Stomach (tissue), 9 donors: ENCODE measurements around the gene SSR1. TPM values are rescaled to one million over a fixed set of nuclear protein-coding genes. Genes with fewer than 3 reads are reported as not detected.
"Not testable (repeated sequence)": the region's sequence is repeated elsewhere in the genome, so short reads cannot be mapped to it uniquely, and the experiment has no call there.

Source experiments
- DNase-seq, 2 donors: peaks; one replicate each; pipeline versions ENCODE4 v3.0.0 to v3.0.0-alpha.2; 2013 to 2019
- H3K27ac ChIP-seq, 5 donors: fragments of 200-600 bp in 4 of 5; sonication (generic) in 4 of 5; one replicate each; pipeline ENCODE4 v1.5.1; 2013 to 2019; ENCODE audit warnings: mild to moderate bottlenecking in 1 of 5, moderate library complexity in 1 of 5
- H3K27me3 ChIP-seq, 3 donors: fragments of 200-600 bp; sonication (generic); one replicate each; pipeline ENCODE4 v1.5.1; 2017 to 2019; ENCODE audit warnings: mixed run types in 1 of 3
- H3K36me3 ChIP-seq, 4 donors: fragments of 200-600 bp; sonication (generic); 1 replicate in 3 of 4; 2 replicates in 1 of 4; pipeline ENCODE4 v1.5.1; 2016 to 2019
- H3K4me1 ChIP-seq, 4 donors: fragments of 200-600 bp; sonication (generic); one replicate each; pipeline ENCODE4 v1.5.1; 2016 to 2019
- H3K4me3 ChIP-seq, 4 donors: fragments of 200-600 bp; sonication (generic) in 3 of 4; one replicate each; pipeline ENCODE4 v1.5.1; 2016 to 2019; ENCODE audit warnings: mild to moderate bottlenecking in 1 of 4
- H3K9me3 ChIP-seq, 4 donors: fragments of 200-600 bp; sonication (generic); one replicate each; pipeline ENCODE4 v1.5.1; 2016 to 2019
- CTCF ChIP-seq, 7 experiments: fragments of 450-650 bp in 4 of 7; fragments of 200-600 bp in 3 of 7; sonication (generic) in 3 of 7; IDR thresholded peaks; one replicate each; pipeline ENCODE4 v1.5.1; 2016 to 2019; ENCODE audit warnings: antibody characterized with exemption in 7 of 7, control low read depth in 2 of 7, mild to moderate bottlenecking in 1 of 7
- EP300 ChIP-seq: sonication (generic); formaldehyde crosslinking; IDR thresholded peaks from one replicate; pipeline ENCODE4 v1.6.1; 2017; ENCODE audit warnings: antibody characterized with exemption
- POLR2A ChIP-seq, 4 donors: fragments of 450-650 bp; IDR thresholded peaks; one replicate each; pipeline ENCODE4 v1.6.1; 2016; ENCODE audit warnings: antibody characterized with exemption in 4 of 4, control low read depth in 2 of 4, mild to moderate bottlenecking in 1 of 4, moderate library complexity in 1 of 4
- POLR2AphosphoS5 ChIP-seq, 3 donors: sonication (generic); formaldehyde crosslinking; IDR thresholded peaks; one replicate each; pipeline ENCODE4 v1.6.1; 2016; ENCODE audit warnings: antibody characterized with exemption in 3 of 3
- WGBS, 5 donors: extraction: QIAGEN DNeasy Blood & Tissue Kit in 3 of 5; methylation state at CpG; one replicate each; pipeline versions ENCODE4 v1.1.5 to v1.1.7; 2013 to 2018; 5-methylcytosine and 5-hydroxymethylcytosine counted together
- intact Hi-C: fragments of 100-400 bp; cut with DNase I; formaldehyde crosslinking; loops from one replicate; pipeline ENCODE4 v1.15.1; 2023; ENCODE audit warnings: low total_unique reads
- polyA plus RNA-seq, 3 donors: library from polyadenylated mRNA; stranded (reverse); fragments of 200-250 nt; gene quantifications; one replicate each; pipeline ENCODE4 v1.2.3, GENCODE V29; 2013
- total RNA-seq, 5 donors: library from RNA; depleted of rRNA; stranded (reverse); fragments of >200 nt; gene quantifications; one replicate each; pipeline versions ENCODE4 v1.1.0 to v1.2.3, GENCODE V29; 2014 to 2016
- donor health status: healthy with polysubstance abuse.
- donor health status: Bipolar disorder and iron deficiency.
- donor health status: healthy.

The SSR1 gene
- total and polyA plus RNA-seq, 8 donors = 11.6 to 62.4 (median 30.1) TPM

- Histone ChIP-seq H3K36me3 (no peaks in the 10 kb centered on the region), H3K27ac (no peak overlapping the region), H3K4me3 (no peak overlapping the region), H3K9me3 (no peaks in the 10 kb centered on the region), H3K27me3 (no peaks in the 10 kb centered on the region), H3K4me1 (no peaks in the 10 kb centered on the region)
- TF ChIP-seq EP300 (no peak), CTCF (IDR thresholded peaks at IDR 0.05) (no peak), POLR2AphosphoS5 (IDR thresholded peaks at IDR 0.05) (no peak), POLR2A (IDR thresholded peaks at IDR 0.05) (no peak)
- intact Hi-C loops = no loop called here
- DNase-seq = no peak
Measured at GRCh38 chr6:7323074-7323473, 10.1 kb upstream of the SSR1 start.

DNA sequence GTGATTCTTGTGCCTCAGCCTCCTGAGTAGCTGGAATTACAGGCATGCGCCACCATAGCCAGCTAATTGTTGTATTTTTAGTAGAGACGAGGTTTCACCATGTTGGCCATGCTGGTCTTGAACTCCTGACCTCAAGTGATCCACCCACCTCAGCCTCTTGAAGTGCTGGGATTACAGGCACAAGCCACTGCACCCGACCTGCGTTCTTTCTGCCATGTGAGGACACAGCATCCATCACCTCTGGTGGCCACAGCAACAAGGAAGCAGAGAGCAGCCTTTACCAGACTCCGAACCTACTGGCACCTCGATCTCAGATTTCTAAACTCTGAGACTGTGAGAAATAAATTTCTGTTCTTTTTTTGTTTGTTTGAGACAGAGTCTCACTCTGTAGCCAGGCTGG is 8.9 kb upstream of the SSR1 start:
- H3K36me3 ChIP-seq, H3K27me3 ChIP-seq, H3K9me3 ChIP-seq, H3K4me1 ChIP-seq, intact Hi-C loops, DNase-seq, H3K4me3 ChIP-seq, H3K27ac ChIP-seq: not testable (repeated sequence)
- 78 to 88% (median 85%) methylated on average over 6 of the region's 6 CpGs for WGBS, 5 donors

DNA sequence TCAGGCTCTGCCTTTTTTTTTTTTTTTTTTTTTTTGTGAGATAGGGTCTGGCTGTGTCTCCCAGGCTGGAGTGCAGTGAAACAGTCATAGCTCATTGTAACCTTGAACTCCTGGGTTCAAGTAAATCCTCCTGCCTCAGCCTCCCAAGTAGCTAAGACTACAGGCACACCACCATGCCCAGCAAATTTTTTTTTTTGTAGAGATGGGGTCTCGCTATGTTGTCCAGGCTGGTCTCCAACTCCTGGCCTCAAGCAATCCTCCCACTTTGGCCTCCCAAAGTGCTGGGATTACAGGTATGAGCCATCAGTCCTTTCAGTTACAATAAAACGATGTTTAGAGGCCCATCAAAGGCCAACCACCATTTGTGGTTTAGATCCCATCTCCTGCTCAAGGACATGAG is 6.4 kb upstream of the SSR1 start:
- 70 to 96% (median 91%) methylated on average over 2 of the region's 2 CpGs for WGBS, 5 donors
- H3K4me3 ChIP-seq, H3K9me3 ChIP-seq, H3K4me1 ChIP-seq, H3K36me3 ChIP-seq, DNase-seq, H3K27ac ChIP-seq, H3K27me3 ChIP-seq, intact Hi-C loops: not testable (repeated sequence)

- intact Hi-C loops = no loop called here
- Histone ChIP-seq H3K27ac (no peak overlapping the region), H3K4me3 (no peak overlapping the region), H3K27me3 (no peaks in the 10 kb centered on the region), H3K4me1 (peaks cover 0 to 7% (median 6%) of the 10 kb centered on the region in 4 donors), H3K9me3 (no peaks in the 10 kb centered on the region), H3K36me3 (no peaks in the 10 kb centered on the region)
- TF ChIP-seq EP300 (no peak), POLR2A (IDR thresholded peaks at IDR 0.05) (no peak), POLR2AphosphoS5 (IDR thresholded peaks at IDR 0.05) (no peak), CTCF (IDR thresholded peaks at IDR 0.05) (no peak)
- 67 to 87% (median 82%) methylated on average over 9 of the region's 9 CpGs for WGBS, 5 donors
- DNase-seq = no peak
Measured at GRCh38 chr6:7317538-7317937, 4.5 kb upstream of the SSR1 start.

GRCh38 chr6:7316658-7317533 is 3.9 kb upstream of the SSR1 start:
- DNase-seq = no peak
- H3K9me3 ChIP-seq = no peaks in the 10 kb centered on the region
- no peaks in the 10 kb centered on the region for H3K36me3 ChIP-seq
- H3K4me1 ChIP-seq = peaks cover 0 to 12% (median 9%) of the 10 kb centered on the region in 4 donors
- 94 to 99% (median 96%) methylated on average over 16 to 41 of the region's 41 CpGs for WGBS, 5 donors
- H3K4me3 ChIP-seq = no peak overlapping the region
- H3K27ac ChIP-seq = no peak overlapping the region
- intact Hi-C loops = no loop called here
- H3K27me3 ChIP-seq = no peaks in the 10 kb centered on the region
- no peak for TF ChIP-seq CTCF (IDR thresholded peaks at IDR 0.05)
- no peak for TF ChIP-seq EP300
- TF ChIP-seq POLR2A (IDR thresholded peaks at IDR 0.05) = no peak
- no peak for TF ChIP-seq POLR2AphosphoS5 (IDR thresholded peaks at IDR 0.05)
